ENCODE data around the gene CKAP4.

Gene CKAP4

DNA sequence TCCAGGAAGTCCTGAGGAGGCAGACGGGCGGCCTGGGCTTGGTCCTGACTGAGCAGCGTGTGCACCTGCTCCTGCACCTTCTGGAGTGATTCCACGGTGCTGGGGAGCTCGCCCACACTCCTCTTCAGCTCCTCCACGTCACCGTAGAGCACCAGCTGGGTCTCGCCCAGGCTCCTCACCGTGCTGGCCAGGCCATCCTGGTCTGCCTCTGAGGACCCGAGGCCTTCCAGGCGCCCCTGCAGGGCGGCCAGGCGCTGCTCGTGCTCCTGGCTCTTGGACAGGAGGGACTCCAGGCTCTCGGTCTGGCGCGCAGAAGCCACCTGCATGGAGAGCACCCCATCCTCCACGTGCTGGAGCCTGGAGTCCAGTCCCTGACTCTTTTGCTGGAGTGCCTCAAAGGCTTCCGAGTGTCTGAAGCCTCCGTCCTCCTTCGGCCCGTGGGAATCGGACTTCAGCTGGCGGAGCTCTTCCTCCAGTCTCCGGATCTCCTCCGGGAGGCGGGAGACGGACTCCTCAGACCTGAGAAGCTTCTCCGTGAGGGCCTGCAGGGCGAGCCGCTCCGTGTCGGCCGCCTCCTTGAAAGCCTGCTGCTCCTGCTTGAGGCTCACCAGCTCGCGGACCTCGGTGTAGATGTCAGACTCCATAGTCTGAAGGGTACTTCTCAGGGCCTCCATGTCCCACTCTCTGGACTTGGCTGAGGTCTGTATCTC, 8.4 kb downstream of the CKAP4 start:
- DNase-seq (ENCODE audit: low spot score), result no peak

DNA sequence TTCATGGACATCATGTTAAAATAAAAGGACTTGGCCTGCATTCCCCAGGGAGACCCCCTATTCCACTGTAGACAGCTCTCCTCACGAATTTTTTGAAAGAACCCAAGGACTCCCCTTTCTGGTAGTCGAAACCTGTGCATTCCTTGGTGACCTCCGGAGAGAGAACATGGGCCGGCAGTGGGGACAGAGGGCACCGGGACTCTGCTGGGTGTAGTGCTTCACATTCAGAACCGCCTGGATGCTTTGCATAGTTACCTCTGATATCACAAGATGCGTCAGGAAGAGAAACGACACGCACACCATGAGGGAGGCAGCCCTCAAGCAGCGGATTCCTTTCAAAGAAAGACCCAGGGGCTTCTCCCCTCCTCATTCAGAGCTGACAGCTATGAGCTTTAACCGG, 9.7 kb downstream of the CKAP4 start:
- DNase-seq (ENCODE audit: low spot score), result no peak

- DNase-seq (ENCODE audit: low spot score), result no peak
Observed at GRCh38 chr12:106235770-106236169, 12.1 kb downstream of the CKAP4 start.

- DNase-seq (ENCODE audit: low spot score), result no peak
Observed at GRCh38 chr12:106234449-106234848, 13.4 kb downstream of the CKAP4 start.

GRCh38 chr12:106233011-106233410, 14.8 kb downstream of the CKAP4 start:
- DNase-seq (ENCODE audit: low spot score), result no peak

- no peak for DNase-seq (ENCODE audit: low spot score)
Observed at GRCh38 chr12:106229036-106229591, 18.7 kb downstream of the CKAP4 start.

DNA sequence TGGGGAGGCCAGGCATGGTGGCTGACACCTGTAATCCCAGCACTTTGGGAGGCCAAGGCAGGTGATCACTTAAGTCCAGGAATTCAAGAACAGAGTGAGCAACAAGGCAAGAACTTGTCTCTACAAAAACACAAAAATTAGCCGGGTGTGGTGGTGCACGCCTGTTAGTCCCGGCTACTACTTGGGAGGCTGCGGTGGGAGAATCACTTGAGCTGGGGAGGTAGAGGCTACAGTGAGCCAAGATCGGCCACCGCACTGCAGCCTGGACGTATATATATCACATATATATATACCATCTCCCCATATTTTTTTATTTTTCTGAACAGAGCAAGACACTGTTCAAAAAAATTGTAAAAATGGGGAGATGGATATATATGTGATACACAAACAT, 19.5 kb downstream of the CKAP4 start:
- no peak for DNase-seq (ENCODE audit: low spot score)

GRCh38 chr12:106227641-106228319, 20.0 kb downstream of the CKAP4 start:
- DNase-seq (ENCODE audit: low spot score), result peak; percentile 68

DNA sequence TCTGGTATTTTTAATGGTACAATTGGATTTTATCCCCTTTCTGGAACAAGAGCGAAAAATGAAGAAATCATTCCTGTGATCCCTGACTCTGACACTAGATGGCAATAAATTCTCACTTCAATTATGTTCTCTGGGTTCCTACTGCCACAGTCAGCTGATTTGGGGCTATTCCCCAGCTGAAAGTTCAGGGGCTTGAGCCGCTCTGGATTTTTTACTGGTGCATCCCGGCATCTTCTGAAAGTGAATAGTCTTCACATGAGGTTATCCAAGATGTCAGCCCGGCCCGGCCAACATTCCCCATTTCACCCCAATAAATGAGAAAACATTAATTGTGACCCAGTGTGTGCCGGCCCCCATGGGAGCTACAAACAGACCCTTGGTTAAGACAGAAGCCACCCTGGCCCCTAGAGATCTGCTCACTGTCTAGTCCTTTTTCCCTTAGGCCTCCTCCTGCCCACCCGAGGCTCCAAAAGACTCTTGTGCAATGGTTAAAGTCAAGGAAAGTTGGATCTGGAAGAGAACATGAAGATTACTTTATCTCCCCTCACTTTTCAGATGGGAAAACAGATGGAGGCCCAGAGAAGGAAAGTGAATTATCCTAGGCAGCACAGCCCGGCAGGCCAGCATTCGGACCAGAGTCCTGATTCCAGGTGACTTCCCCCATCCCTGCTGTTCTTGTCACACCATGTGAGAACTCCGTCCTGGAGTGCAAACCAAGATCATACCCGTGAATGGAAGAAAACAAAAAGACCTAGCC, 20.8 kb downstream of the CKAP4 start:
- DNase-seq (ENCODE audit: low spot score), result peak; percentile 40

GRCh38 chr12:106224355-106224706, 23.5 kb downstream of the CKAP4 start:
- DNase-seq (ENCODE audit: low spot score), result no peak

GRCh38 chr12:106223485-106224354, 24.1 kb downstream of the CKAP4 start:
- DNase-seq (ENCODE audit: low spot score), result peak; percentile 71

DNA sequence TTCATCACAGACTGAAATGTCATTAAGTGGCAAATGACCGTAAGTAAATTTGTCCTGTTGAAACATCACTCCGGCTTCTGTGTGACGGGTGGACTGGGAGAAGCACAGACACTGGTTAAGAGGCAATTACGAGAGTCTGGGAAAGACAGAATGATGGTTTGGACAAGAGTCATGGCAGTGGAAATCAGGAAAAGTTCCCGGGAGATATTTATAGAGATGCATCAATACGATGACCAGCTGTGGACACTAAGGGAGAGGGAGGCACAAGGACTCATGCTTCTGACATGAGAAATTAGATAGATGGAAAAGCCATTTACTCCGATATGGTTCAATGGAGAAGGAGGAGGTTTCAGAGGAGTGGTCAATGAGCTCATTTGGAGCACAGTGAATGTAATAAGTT, 27.3 kb downstream of the CKAP4 start:
- no peak for DNase-seq (ENCODE audit: low spot score)

- DNase-seq (ENCODE audit: low spot score), result no peak
Observed at GRCh38 chr12:106219043-106219442, 28.8 kb downstream of the CKAP4 start.

DNA sequence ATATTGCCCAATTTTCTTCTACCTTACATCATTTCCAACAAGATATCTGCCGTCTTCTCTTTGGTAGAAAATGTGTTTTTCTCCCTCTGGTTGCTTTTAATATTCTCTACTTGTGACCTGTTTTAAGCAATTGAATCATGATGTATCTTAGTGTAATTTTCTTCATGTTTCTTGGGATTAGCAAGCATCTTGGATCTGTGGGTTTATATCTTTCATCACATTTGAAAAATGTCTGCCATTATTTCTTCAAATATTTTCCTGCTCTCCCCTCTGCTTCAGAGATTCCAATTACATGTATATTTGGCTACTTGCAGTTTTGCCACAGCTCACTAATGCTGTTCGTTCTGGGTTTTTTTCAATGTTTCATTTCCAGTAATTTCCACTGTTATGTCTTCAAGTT, 30.1 kb downstream of the CKAP4 start:
- no peak for DNase-seq (ENCODE audit: low spot score)

DNA sequence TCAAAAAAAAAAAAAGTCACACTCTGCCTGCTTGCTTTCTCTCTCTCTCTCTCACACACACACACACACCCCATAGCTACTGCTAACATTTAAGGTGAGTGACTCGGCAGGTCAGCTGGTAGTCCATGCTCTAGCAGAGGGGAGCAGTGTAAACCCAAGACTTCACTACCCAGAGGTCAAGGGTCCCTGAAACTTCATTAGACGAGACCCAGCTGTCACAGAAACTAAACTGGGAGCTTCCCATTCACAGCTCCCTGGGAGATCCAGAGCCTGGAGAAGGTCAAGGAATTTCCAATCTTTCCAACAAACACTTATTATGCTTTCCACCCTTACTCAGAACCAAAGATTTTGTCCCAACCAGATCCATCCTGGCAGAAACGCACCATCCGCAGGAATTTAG, 33.2 kb downstream of the CKAP4 start:
- DNase-seq (ENCODE audit: low spot score), result no peak

DNA sequence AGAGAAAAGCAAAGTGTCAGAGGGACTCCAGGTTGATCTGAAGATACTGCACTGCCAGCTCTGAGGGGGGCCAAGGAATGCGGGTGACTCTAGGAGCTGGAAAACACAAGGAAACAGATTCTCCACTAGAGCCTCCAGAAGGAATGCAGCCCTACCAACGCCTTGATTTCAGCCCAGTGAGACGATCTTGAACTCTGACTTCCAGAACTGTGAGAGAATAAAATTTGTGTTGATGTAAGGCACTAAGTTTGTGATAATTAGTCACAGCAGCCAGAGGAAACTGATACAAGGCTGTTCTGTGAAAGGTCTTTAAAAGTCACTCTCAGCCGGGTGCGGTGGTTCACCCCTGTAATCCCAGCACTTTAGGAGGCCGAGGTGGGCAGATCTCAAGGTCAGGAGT, 34.2 kb downstream of the CKAP4 start:
- DNase-seq (ENCODE audit: low spot score), result no peak

DNA sequence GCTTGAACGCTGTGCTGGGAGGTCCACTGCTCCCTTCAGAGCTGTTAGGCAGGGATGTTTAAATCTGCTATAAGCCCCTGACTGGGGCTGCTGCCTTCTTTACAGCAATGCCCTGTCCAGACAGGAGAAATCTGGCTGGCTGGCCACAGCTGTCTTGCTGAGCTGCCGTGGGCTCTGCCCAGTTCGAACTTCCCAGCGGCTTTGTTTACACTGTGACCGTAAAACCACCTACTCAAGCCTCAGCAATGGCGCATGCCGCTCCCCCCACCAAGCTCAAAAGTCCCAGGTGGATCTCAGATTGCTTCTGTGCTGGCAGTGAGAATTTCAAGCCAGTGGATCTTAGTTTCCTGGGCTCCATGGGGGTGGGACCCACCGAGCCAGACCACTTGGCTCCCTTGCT, 35.8 kb downstream of the CKAP4 start:
- no peak for DNase-seq (ENCODE audit: low spot score)

DNA sequence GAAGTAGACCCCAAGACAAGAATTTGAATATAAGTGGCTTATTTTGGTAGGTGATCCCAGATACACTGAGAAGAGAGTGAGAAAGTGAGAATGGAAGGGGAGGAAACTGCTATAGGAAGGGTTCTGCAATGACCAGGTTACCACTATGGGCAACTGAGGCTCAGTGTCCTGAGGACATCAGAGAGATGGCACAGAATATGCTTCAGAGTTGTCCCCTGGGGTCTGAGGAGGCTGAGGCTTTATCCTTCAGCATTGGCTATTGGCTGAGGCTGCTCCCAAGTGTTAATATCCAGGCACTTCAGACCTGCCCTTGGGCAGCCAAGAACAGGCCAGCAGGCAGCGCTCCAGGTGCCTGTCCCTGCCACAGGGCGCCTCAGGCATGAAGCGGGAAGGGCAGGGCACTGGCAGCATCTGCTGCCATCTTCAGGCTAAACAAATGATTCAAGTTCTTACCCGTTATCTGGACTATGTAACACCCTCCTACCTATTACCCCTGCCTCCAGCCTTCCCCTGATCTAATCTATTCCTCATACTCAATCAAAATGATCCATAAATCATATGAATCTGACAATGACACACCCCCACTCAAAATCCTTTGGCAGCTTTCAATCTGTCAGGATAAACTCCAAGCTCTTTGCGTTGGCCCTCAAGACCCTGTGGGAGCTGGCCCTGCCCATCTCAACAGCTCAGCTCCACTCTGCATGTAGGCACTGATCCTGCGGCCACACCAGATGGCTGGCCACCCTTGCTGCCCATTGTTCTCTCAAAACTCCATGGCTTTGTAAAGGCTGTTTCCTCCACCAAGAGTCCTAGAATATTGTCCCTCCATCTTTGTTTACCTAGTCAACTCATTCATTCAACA, 42.4 kb downstream of the CKAP4 start:
- no peak for DNase-seq (ENCODE audit: low spot score)

GRCh38 chr12:106204312-106204711, 43.5 kb downstream of the CKAP4 start:
- no peak for DNase-seq (ENCODE audit: low spot score)

- DNase-seq (ENCODE audit: low spot score), result no peak
Observed at GRCh38 chr12:106197906-106198623, 49.8 kb downstream of the CKAP4 start.
